ENCODE measurements around the gene SPIRE2. TPM values are rescaled to one million over a fixed set of nuclear protein-coding genes. Genes with fewer than 3 reads are reported as not detected.

The SPIRE2 gene
- total and polyA plus RNA-seq, 2 of the 13 experiments (the other 11 are each of a cell fraction or from before 2014, with no cell fraction given): 13.3 to 37.5 TPM

DNA sequence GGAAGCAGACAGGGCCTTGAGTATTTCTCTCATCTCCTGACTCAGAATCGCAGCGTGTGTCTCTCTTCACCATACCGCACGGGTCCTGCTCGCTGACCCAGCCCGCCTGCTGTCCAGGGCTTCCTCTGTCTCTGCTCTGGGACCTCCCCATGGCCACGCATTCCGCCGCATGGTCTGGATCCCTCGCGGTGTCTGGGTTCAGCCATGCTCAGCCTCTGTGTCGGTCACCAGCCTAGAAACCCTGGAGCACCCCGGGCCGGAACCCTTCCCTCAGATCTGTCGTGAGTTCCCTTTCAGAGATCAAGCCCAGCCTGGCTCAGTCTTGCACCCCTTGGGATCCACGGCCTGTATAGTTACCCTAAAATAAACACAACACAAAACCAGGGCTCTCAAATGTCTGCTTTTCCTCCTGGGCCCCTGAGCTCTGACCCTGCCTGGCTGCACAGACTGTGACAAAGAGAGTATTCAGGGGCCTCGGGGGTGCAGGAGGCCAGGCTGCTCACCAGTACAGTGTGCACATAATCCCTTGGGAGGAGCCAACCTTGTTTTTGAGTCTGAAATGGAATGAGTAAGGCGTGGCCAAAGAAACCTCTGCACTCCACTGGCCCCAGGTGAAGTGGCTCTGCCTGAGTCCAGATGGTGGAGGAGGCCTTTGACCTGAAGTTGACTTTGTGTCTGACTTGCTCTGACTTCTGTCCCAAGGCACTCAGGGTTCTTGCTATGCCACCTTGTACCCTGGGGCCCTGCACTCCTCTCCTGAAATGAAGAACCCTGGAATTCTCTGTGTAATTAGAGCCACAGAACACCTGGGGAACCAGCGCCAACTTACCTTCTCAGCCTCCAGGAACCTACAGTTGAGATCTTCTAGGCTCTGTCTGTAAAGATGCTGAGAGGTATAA, 5.8 kb upstream of the SPIRE2 start (continued):
- TF ChIP-seq DNMT1 (CRISPR knock-in tag; IDR thresholded peaks at IDR 0.05) (no peak; the same call in none of the 2 replicates), ZFP41 (CRISPR knock-in tag; IDR thresholded peaks at IDR 0.05; ENCODE audit: borderline replicate concordance) (peak; percentile 47; the same call in 1 of the 2 replicates), ZNF670 (CRISPR knock-in tag; IDR thresholded peaks at IDR 0.05; ENCODE audit: borderline replicate concordance) (peak; percentile 43; the same call in 1 of the 2 replicates), KDM5A (IDR thresholded peaks at IDR 0.05; ENCODE audit: borderline replicate concordance, low read length) (no peak), ZNF282 (IDR thresholded peaks at IDR 0.05; ENCODE audit: partially characterized antibody) (no peak), ZFY (CRISPR knock-in tag; IDR thresholded peaks at IDR 0.05) (peak; percentile 88), ZNF326 (CRISPR knock-in tag; IDR thresholded peaks at IDR 0.05; ENCODE audit: borderline replicate concordance) (no peak), ZNF781 (CRISPR knock-in tag; IDR thresholded peaks at IDR 0.05; ENCODE audit: borderline replicate concordance, not compliant biosample characterization) (peak; percentile 53), ZNF136 (CRISPR knock-in tag; IDR thresholded peaks at IDR 0.05; ENCODE audit: low read depth) (peak; percentile 91; the same call in 1 of the 2 replicates), ZNF33A (CRISPR knock-in tag; IDR thresholded peaks at IDR 0.05; ENCODE audit: borderline replicate concordance) (no peak; the same call in 1 of the 2 replicates), ZNF224 (CRISPR knock-in tag; IDR thresholded peaks at IDR 0.05) (peak; percentile 96), ZMAT3 (CRISPR knock-in tag; conservative IDR thresholded peaks at IDR 0.05) (no peak; the same call in 1 of the 2 replicates), CAMTA2 (CRISPR knock-in tag; IDR thresholded peaks at IDR 0.05; ENCODE audit: borderline replicate concordance) (no peak; the same call in 1 of the 2 replicates), MATR3 (CRISPR knock-in tag; IDR thresholded peaks at IDR 0.05) (no peak), ZNF652 (CRISPR knock-in tag; IDR thresholded peaks at IDR 0.05; ENCODE audit: borderline replicate concordance, low read depth) (no peak), ZNF790 (CRISPR knock-in tag; IDR thresholded peaks at IDR 0.05; ENCODE audit: borderline replicate concordance) (peak; percentile 65; the same call in 1 of the 2 replicates), KLF6 (CRISPR knock-in tag; IDR thresholded peaks at IDR 0.05) (peak; percentile 47; the same call in 1 of the 2 replicates), ZKSCAN1 (IDR thresholded peaks at IDR 0.05; ENCODE audit: low read length) (no peak), ZNF510 (CRISPR knock-in tag; IDR thresholded peaks at IDR 0.05; ENCODE audit: low read depth) (no peak), ZNF703 (CRISPR knock-in tag; IDR thresholded peaks at IDR 0.05; ENCODE audit: borderline replicate concordance) (peak; percentile 93; the same call in 1 of the 2 replicates)
- TF ChIP-seq, protein P1, sequence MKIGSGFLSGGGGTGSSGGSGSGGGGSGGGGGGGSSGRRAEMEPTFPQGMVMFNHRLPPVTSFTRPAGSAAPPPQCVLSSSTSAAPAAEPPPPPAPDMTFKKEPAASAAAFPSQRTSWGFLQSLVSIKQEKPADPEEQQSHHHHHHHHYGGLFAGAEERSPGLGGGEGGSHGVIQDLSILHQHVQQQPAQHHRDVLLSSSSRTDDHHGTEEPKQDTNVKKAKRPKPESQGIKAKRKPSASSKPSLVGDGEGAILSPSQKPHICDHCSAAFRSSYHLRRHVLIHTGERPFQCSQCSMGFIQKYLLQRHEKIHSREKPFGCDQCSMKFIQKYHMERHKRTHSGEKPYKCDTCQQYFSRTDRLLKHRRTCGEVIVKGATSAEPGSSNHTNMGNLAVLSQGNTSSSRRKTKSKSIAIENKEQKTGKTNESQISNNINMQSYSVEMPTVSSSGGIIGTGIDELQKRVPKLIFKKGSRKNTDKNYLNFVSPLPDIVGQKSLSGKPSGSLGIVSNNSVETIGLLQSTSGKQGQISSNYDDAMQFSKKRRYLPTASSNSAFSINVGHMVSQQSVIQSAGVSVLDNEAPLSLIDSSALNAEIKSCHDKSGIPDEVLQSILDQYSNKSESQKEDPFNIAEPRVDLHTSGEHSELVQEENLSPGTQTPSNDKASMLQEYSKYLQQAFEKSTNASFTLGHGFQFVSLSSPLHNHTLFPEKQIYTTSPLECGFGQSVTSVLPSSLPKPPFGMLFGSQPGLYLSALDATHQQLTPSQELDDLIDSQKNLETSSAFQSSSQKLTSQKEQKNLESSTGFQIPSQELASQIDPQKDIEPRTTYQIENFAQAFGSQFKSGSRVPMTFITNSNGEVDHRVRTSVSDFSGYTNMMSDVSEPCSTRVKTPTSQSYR (CRISPR knock-in tag; IDR thresholded peaks at IDR 0.05; ENCODE audit: borderline replicate concordance): no peak
- TF ChIP-seq, protein P2, sequence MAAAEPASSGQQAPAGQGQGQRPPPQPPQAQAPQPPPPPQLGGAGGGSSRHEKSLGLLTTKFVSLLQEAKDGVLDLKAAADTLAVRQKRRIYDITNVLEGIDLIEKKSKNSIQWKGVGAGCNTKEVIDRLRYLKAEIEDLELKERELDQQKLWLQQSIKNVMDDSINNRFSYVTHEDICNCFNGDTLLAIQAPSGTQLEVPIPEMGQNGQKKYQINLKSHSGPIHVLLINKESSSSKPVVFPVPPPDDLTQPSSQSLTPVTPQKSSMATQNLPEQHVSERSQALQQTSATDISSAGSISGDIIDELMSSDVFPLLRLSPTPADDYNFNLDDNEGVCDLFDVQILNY (CRISPR knock-in tag; conservative IDR thresholded peaks at IDR 0.05): no peak
- TF ChIP-seq, protein P3, sequence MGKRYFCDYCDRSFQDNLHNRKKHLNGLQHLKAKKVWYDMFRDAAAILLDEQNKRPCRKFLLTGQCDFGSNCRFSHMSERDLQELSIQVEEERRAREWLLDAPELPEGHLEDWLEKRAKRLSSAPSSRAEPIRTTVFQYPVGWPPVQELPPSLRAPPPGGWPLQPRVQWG (CRISPR knock-in tag; IDR thresholded peaks at IDR 0.05; ENCODE audit: borderline replicate concordance, low read depth): no peak
- TF ChIP-seq, protein P4, sequence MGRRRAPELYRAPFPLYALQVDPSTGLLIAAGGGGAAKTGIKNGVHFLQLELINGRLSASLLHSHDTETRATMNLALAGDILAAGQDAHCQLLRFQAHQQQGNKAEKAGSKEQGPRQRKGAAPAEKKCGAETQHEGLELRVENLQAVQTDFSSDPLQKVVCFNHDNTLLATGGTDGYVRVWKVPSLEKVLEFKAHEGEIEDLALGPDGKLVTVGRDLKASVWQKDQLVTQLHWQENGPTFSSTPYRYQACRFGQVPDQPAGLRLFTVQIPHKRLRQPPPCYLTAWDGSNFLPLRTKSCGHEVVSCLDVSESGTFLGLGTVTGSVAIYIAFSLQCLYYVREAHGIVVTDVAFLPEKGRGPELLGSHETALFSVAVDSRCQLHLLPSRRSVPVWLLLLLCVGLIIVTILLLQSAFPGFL (CRISPR knock-in tag; IDR thresholded peaks at IDR 0.05): no peak; the same call in 1 of the 2 replicates

All from HepG2 (cell line).